ENCODE measurements around the gene CD3E.

GRCh38 chr11:118258410-118258809 is 46.1 kb upstream of the CD3E start:
- no peak for TF ChIP-seq EZH2 (IDR thresholded peaks at IDR 0.05)
- TF ChIP-seq POLR2AphosphoS5 (IDR thresholded peaks at IDR 0.05; ENCODE audit: borderline replicate concordance, low read depth, low read length), result no peak

Data from SK-N-MC (cell line).